HEK293T (cell line): ENCODE results near the gene PAK5.

Experiments
- BHLHE40 ChIP-seq: fragments of 450-650 bp; IDR thresholded peaks from 2 replicates; pipeline ENCODE4 v1.6.1; 2016; ENCODE audit warnings: mild to moderate bottlenecking, moderate library complexity, borderline replicate concordance
- SUZ12 ChIP-seq: fragments of 450-650 bp; IDR thresholded peaks from 2 replicates; pipeline ENCODE4 v1.6.1; 2016; ENCODE audit warnings: mild to moderate bottlenecking
- TF ChIP-seq, protein P1 (sequence below): fragments of 450-650 bp; IDR thresholded peaks from 2 replicates; pipeline ENCODE4 v1.6.1; 2016

- TF ChIP-seq, protein P1, sequence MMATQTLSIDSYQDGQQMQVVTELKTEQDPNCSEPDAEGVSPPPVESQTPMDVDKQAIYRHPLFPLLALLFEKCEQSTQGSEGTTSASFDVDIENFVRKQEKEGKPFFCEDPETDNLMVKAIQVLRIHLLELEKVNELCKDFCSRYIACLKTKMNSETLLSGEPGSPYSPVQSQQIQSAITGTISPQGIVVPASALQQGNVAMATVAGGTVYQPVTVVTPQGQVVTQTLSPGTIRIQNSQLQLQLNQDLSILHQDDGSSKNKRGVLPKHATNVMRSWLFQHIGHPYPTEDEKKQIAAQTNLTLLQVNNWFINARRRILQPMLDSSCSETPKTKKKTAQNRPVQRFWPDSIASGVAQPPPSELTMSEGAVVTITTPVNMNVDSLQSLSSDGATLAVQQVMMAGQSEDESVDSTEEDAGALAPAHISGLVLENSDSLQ: no peak
- no peak for TF ChIP-seq BHLHE40
- TF ChIP-seq SUZ12: no peak
Observed at GRCh38 chr20:9629831-9630230, 209.0 kb downstream of the PAK5 start.
